CD14-positive monocyte (primary cell): ENCODE results near the gene XBP1. TPM values are rescaled to one million over a fixed set of nuclear protein-coding genes. Genes with fewer than 3 reads are reported as not detected.

Source experiments
- DNase-seq, 3 donors: peaks; one replicate each; pipeline ENCODE4 v3.0.0-alpha.2; 2011 to 2022
- H2AFZ ChIP-seq: 2 replicates; pipeline ENCODE4 v1.6.0; 2012; ENCODE audit warnings: mild to moderate bottlenecking, low read depth, low read length, inconsistent platforms; ENCODE audit not compliant: insufficient read depth, poor library complexity, severe bottlenecking
- H3K27ac ChIP-seq, 2 donors: 1 replicate in 1 of 2; 2 replicates in 1 of 2; pipeline ENCODE4 v1.5.1; 2012 to 2013; ENCODE audit warnings: low read length in 2 of 2, control low read depth in 1 of 2, inconsistent platforms in 1 of 2, low read depth in 1 of 2, mild to moderate bottlenecking in 1 of 2
- H3K27me3 ChIP-seq, 2 donors: one replicate each; pipeline versions ENCODE4 v1.6.0 to v1.6.1; 2011 to 2013; ENCODE audit warnings: low read length in 2 of 2; ENCODE audit not compliant: control insufficient read depth in 2 of 2, insufficient read depth in 2 of 2
- H3K36me3 ChIP-seq, 2 donors: replicated peaks in 1 of 2; 1 replicate in 1 of 2; 2 replicates in 1 of 2; pipeline versions ENCODE4 v1.5.1 to v1.6.1; 2012 to 2013; ENCODE audit warnings: low read length in 2 of 2, control low read depth in 1 of 2, inconsistent platforms in 1 of 2, mild to moderate bottlenecking in 1 of 2; ENCODE audit not compliant: insufficient read depth in 2 of 2, control insufficient read depth in 1 of 2
- H3K4me1 ChIP-seq, 2 donors: 1 replicate in 1 of 2; 2 replicates in 1 of 2; pipeline versions ENCODE4 v1.5.1 to v1.6.1; 2012 to 2013; ENCODE audit warnings: low read length in 2 of 2, control low read depth in 1 of 2, inconsistent platforms in 1 of 2, mild to moderate bottlenecking in 1 of 2, moderate library complexity in 1 of 2; ENCODE audit not compliant: insufficient read depth in 2 of 2, control insufficient read depth in 1 of 2
- H3K4me2 ChIP-seq: replicated peaks from 2 replicates; pipeline ENCODE3; 2012; ENCODE audit warnings: low read length, moderate library complexity, mild to moderate bottlenecking; ENCODE audit not compliant: poor library complexity, severe bottlenecking; ENCODE audit errors: extremely low read depth
- H3K4me3 ChIP-seq, 3 experiments: fragments of 200-600 bp in 1 of 3; sonication (generic) in 1 of 3; replicated peaks in 1 of 3; 1 replicate in 2 of 3; 2 replicates in 1 of 3; pipeline ENCODE4 v1.5.1; 2011 to 2013; ENCODE audit warnings: low read length in 3 of 3, mild to moderate bottlenecking in 3 of 3, control low read depth in 2 of 3, low read depth in 2 of 3, inconsistent platforms in 1 of 3, moderate library complexity in 1 of 3
- H3K79me2 ChIP-seq: 2 replicates; pipeline ENCODE4 v1.6.0; 2012; ENCODE audit warnings: mild to moderate bottlenecking, control low read depth, inconsistent platforms, low read length, moderate library complexity; ENCODE audit not compliant: insufficient read depth
- H3K9ac ChIP-seq: 2 replicates; pipeline ENCODE4 v1.6.0; 2017; ENCODE audit warnings: low read length, mild to moderate bottlenecking; ENCODE audit not compliant: insufficient read depth, poor library complexity, severe bottlenecking
- H3K9me3 ChIP-seq, 2 donors: replicated peaks in 1 of 2; 1 replicate in 1 of 2; 2 replicates in 1 of 2; pipeline versions ENCODE4 v1.5.1 to v1.6.1; 2012 to 2013; ENCODE audit warnings: low read length in 2 of 2, control low read depth in 1 of 2; ENCODE audit not compliant: control insufficient read depth in 1 of 2, insufficient read depth in 1 of 2
- H4K20me1 ChIP-seq: 2 replicates; pipeline ENCODE4 v1.6.0; 2012; ENCODE audit warnings: mild to moderate bottlenecking, low read length, control low read depth, moderate library complexity; ENCODE audit not compliant: insufficient read depth
- H3K27ac Mint-ChIP-seq, 7 donors: one replicate each; pipeline ENCODE4 v1.8.0; 2020; ENCODE audit warnings: mild to moderate bottlenecking in 7 of 7, mixed read lengths in 7 of 7, moderate library complexity in 6 of 7, inconsistent platforms in 2 of 7
- H3K27me3 Mint-ChIP-seq, 3 donors: one replicate each; pipeline ENCODE4 v1.8.0; 2021 to 2022; ENCODE audit warnings: low read depth in 3 of 3, mild to moderate bottlenecking in 3 of 3, mixed read lengths in 3 of 3, moderate library complexity in 3 of 3, inconsistent platforms in 1 of 3
- H3K36me3 Mint-ChIP-seq, 2 donors: one replicate each; pipeline ENCODE4 v1.8.0; 2020; ENCODE audit warnings: mixed read lengths in 2 of 2, inconsistent platforms in 1 of 2, mild to moderate bottlenecking in 1 of 2
- H3K4me1 Mint-ChIP-seq: one replicate; pipeline ENCODE4 v1.8.0; 2020; ENCODE audit warnings: mild to moderate bottlenecking, mixed read lengths
- H3K4me3 Mint-ChIP-seq, 2 donors: one replicate each; pipeline ENCODE4 v1.8.0; 2020; ENCODE audit warnings: mild to moderate bottlenecking in 2 of 2, mixed read lengths in 2 of 2, moderate library complexity in 1 of 2
- H3K9me3 Mint-ChIP-seq, 7 donors: one replicate each; pipeline ENCODE4 v1.8.0; 2020 to 2022; ENCODE audit warnings: mixed read lengths in 7 of 7, mild to moderate bottlenecking in 6 of 7, moderate library complexity in 6 of 7, inconsistent platforms in 2 of 7
- WGBS: methylation state at CpG from one replicate; pipeline ENCODE4 v1.1.5; 2013; ENCODE audit warnings: missing lambda C conversion rate; ENCODE audit not compliant: insufficient coverage; 5-methylcytosine and 5-hydroxymethylcytosine counted together
- intact Hi-C, 2 donors: fragments of 100-400 bp; cut with micrococcal nuclease; formaldehyde crosslinking; loops; one replicate each; pipeline versions ENCODE4 v1.15.0 to v1.15.1; 2023
- polyA plus RNA-seq, 3 donors: library from polyadenylated mRNA; depleted of rRNA in 1 of 3; unstranded in 2 of 3; stranded (reverse) in 1 of 3; fragments of 300-500 nt in 2 of 3; fragments of >200 nt in 1 of 3; fragmentation: Illumina TruSeq in 2 of 3; gene quantifications; 1 replicate in 2 of 3; 2 replicates in 1 of 3; pipeline ENCODE4 v1.2.3, GENCODE V29; 2012 to 2021
- TF ChIP-seq, protein P1 (sequence below): fragments of 200-600 bp; IDR thresholded peaks from one replicate; pipeline ENCODE4 v1.8.0; 2022; ENCODE audit warnings: antibody characterized with exemption, mild to moderate bottlenecking

Gene XBP1
- polyA plus RNA-seq, 3 donors: 175 to 215 (median 201) TPM

DNA sequence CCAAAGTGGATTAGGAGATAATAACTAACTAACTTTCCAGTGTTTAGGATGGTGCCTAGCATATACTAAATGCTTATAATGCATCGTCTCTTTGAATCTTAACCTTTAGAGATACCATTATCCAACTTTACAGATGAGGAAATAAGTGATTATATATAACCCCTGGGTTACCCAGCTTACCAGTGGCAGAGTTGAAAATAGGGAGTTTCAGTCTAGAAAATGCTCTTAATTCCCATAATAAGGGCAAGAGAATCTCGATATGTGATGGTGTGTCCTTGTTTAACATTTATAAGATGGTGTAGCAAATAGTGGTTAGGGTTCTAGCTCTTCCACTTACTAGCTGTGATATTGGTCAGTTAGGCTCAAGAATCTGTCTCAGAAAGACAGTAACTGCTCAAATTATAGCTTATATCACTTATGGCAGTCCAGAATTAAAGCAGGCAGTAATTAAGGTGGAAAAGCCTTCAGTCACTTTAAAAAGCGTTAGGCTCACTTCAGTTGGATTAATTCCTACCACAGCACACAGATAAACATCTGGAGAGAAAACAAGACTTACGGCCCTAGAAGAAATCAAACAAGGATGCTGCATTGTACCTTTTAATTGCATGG, 6.3 kb downstream of the XBP1 start:
- H3K27ac ChIP-seq: peak overlapping the region in 1 of 2 donors; percentile 17
- intact Hi-C loops: loop anchor here (5.0 to 10.0 kb wide), 2 partner anchors 33 to 91 kb away; partner anchors contain the start of gene ZNRF3 (in 1 of the 2)

DNA sequence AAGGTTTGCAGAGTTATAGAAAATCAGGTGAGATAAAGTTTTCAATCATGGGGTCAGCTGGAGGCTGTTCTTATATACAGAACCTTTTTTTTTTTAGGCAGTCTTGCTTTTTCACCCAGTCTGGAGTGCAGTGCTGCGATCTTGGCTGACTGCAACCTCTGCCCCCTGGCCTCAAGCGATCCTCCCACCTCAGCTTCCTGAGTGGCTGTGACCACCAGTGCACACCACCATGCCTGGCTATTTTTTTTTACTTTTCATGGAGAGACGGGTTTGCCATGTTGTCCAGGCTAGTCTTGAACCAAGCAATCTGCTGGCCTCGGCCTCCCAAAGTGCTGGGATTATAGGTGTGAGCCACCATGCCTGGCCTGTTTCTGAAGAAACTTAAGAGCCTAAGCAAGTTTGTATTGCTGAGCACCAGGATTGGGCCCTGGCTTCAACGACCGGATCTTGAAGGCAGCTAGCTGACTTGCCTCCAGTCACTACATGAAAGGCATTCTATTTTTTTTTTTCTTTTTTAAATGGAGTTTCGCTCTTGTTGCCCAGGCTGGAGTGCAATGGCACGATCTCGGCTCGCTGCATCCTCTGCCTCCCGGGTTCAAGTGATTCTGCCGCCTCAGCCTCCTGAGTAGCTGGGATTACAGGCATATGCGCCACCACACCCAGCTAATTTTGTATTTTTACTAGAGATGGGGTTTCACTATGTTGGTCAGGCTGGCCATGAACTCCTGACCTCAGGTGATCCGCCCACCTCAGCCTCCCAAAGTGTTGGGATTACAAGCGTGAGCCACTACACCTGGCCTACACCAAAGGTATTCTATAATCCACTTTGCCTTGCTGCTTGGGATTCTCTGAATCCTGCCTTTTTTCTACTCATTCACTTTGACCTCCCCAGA, 7.6 kb downstream of the XBP1 start:
- H3K27me3 Mint-ChIP-seq: no peaks in the 10 kb centered on the region
- H3K36me3 Mint-ChIP-seq: peaks cover 45 to 64% of the 10 kb centered on the region in 2 donors
- intact Hi-C loops: loop anchor here (5.0 to 10.0 kb wide), 2 partner anchors 35 to 92 kb away; partner anchors contain the start of gene ZNRF3 (in 1 of the 2)
- 68% methylated on average over 13 of the region's 15 CpGs for WGBS
- H3K36me3 ChIP-seq: peaks cover 49 to 58% of the 10 kb centered on the region in 2 donors
- H3K9me3 Mint-ChIP-seq: no peaks in the 10 kb centered on the region
- peak overlapping the region in 1 of 2 donors; percentile 48 for H3K27ac ChIP-seq
- H3K9ac ChIP-seq: no peak overlapping the region
- peaks cover 35% of the 10 kb centered on the region for H3K4me1 Mint-ChIP-seq
- H3K4me3 ChIP-seq: no peak overlapping the region
- H3K27me3 ChIP-seq: no peaks in the 10 kb centered on the region
- TF ChIP-seq, protein P1, sequence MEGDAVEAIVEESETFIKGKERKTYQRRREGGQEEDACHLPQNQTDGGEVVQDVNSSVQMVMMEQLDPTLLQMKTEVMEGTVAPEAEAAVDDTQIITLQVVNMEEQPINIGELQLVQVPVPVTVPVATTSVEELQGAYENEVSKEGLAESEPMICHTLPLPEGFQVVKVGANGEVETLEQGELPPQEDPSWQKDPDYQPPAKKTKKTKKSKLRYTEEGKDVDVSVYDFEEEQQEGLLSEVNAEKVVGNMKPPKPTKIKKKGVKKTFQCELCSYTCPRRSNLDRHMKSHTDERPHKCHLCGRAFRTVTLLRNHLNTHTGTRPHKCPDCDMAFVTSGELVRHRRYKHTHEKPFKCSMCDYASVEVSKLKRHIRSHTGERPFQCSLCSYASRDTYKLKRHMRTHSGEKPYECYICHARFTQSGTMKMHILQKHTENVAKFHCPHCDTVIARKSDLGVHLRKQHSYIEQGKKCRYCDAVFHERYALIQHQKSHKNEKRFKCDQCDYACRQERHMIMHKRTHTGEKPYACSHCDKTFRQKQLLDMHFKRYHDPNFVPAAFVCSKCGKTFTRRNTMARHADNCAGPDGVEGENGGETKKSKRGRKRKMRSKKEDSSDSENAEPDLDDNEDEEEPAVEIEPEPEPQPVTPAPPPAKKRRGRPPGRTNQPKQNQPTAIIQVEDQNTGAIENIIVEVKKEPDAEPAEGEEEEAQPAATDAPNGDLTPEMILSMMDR: no peak
- no peak overlapping the region for H3K4me2 ChIP-seq
- H3K27ac Mint-ChIP-seq: peak overlapping the region in 4 of 7 donors; percentile 45 to 78 (median 64)
- H4K20me1 ChIP-seq: peaks cover 73% of the 10 kb centered on the region
- no peak overlapping the region for H3K4me3 Mint-ChIP-seq
- peaks cover 3 to 6% of the 10 kb centered on the region in 2 donors for H3K4me1 ChIP-seq
- H2AFZ ChIP-seq: no peak overlapping the region
- H3K9me3 ChIP-seq: no peaks in the 10 kb centered on the region
- no peak for DNase-seq
- peaks cover 43% of the 10 kb centered on the region for H3K79me2 ChIP-seq

More for the DNA sequence above, 6.3 kb downstream of the XBP1 start:
- Mint-ChIP-seq H3K27me3 (no peaks in the 10 kb centered on the region), H3K9me3 (no peaks in the 10 kb centered on the region), H3K36me3 (peaks cover 46 to 64% of the 10 kb centered on the region in 2 donors), H3K4me3 (no peak overlapping the region), H3K4me1 (peaks cover 49% of the 10 kb centered on the region), H3K27ac (peak overlapping the region in 4 of 7 donors; percentile 28 to 64 (median 30))
- Histone ChIP-seq H3K4me2 (no peak overlapping the region), H3K36me3 (peaks cover 46 to 51% of the 10 kb centered on the region in 2 donors), H3K79me2 (peaks cover 53% of the 10 kb centered on the region), H3K9ac (no peak overlapping the region), H3K27me3 (no peaks in the 10 kb centered on the region), H3K4me3 (no peak overlapping the region), H3K9me3 (no peaks in the 10 kb centered on the region), H3K4me1 (peaks cover 15 to 20% of the 10 kb centered on the region in 2 donors), H4K20me1 (peaks cover 80% of the 10 kb centered on the region), H2AFZ (no peak overlapping the region)
- TF ChIP-seq, protein P1: no peak
- WGBS: no CpG with 5 or more reads among the region's 4 CpGs
- no peak for DNase-seq
